Trophoblast cell (in vitro differentiated cells and primary cell): ENCODE measurements around the gene NET1.

Experiments used
- DNase-seq, 2 donors: peaks; one replicate each; pipeline ENCODE4 v3.0.0-alpha.2; 2016
- H2AFZ ChIP-seq: 2 replicates; pipeline ENCODE4 v1.6.1; 2013; ENCODE audit warnings: low read length, moderate library complexity, mild to moderate bottlenecking; ENCODE audit not compliant: insufficient read depth, poor library complexity
- H2AK5ac ChIP-seq: 2 replicates; pipeline ENCODE4 v1.6.1; 2013; ENCODE audit warnings: mild to moderate bottlenecking, low read length
- H2BK120ac ChIP-seq: 2 replicates; pipeline ENCODE4 v1.6.1; 2013; ENCODE audit warnings: low read length, mild to moderate bottlenecking, moderate library complexity; ENCODE audit not compliant: insufficient read depth, poor library complexity
- H2BK12ac ChIP-seq: 2 replicates; pipeline ENCODE4 v1.6.1; 2013; ENCODE audit warnings: mild to moderate bottlenecking, low read length, moderate library complexity
- H2BK5ac ChIP-seq: 2 replicates; pipeline ENCODE4 v1.6.1; 2013; ENCODE audit warnings: low read length, low read depth, moderate library complexity, mild to moderate bottlenecking; ENCODE audit not compliant: poor library complexity
- H3K14ac ChIP-seq: 2 replicates; pipeline ENCODE4 v1.6.1; 2013; ENCODE audit warnings: mild to moderate bottlenecking, low read length
- H3K18ac ChIP-seq: 2 replicates; pipeline ENCODE4 v1.6.1; 2013; ENCODE audit warnings: mild to moderate bottlenecking, low read length
- H3K23ac ChIP-seq: 2 replicates; pipeline ENCODE4 v1.6.1; 2013; ENCODE audit warnings: low read length
- H3K27ac ChIP-seq: 2 replicates; pipeline ENCODE4 v1.5.1; 2013; ENCODE audit warnings: low read depth, mild to moderate bottlenecking, inconsistent platforms, low read length, moderate library complexity
- H3K27me3 ChIP-seq: 2 replicates; pipeline ENCODE4 v1.6.1; 2013; ENCODE audit warnings: inconsistent platforms, mild to moderate bottlenecking, low read length, moderate library complexity; ENCODE audit not compliant: insufficient read depth
- H3K36me3 ChIP-seq, 2 experiments: 1 replicate in 1 of 2; 2 replicates in 1 of 2; pipeline ENCODE4 v1.6.1; 2013; ENCODE audit warnings: low read length in 2 of 2, mild to moderate bottlenecking in 2 of 2, moderate library complexity in 1 of 2; ENCODE audit not compliant: insufficient read depth in 2 of 2, control insufficient read depth in 1 of 2
- H3K4ac ChIP-seq: 2 replicates; pipeline ENCODE4 v1.6.1; 2013; ENCODE audit warnings: low read depth, mild to moderate bottlenecking, low read length, moderate library complexity
- H3K4me1 ChIP-seq, 2 experiments: 1 replicate in 1 of 2; 2 replicates in 1 of 2; pipeline ENCODE4 v1.6.1; 2013; ENCODE audit warnings: low read length in 2 of 2, mild to moderate bottlenecking in 2 of 2, moderate library complexity in 1 of 2; ENCODE audit not compliant: insufficient read depth in 2 of 2, control insufficient read depth in 1 of 2
- H3K4me2 ChIP-seq: 2 replicates; pipeline ENCODE4 v1.6.1; 2013; ENCODE audit warnings: inconsistent platforms, mild to moderate bottlenecking, low read length, moderate library complexity
- H3K4me3 ChIP-seq: 2 replicates; pipeline ENCODE4 v1.5.1; 2013; ENCODE audit warnings: mild to moderate bottlenecking, low read depth, low read length, inconsistent platforms
- H3K79me1 ChIP-seq: one replicate; pipeline ENCODE4 v1.6.1; 2013; ENCODE audit warnings: low read length
- H3K79me2 ChIP-seq: 2 replicates; pipeline ENCODE4 v1.6.1; 2013; ENCODE audit warnings: low read length, mild to moderate bottlenecking; ENCODE audit not compliant: control insufficient read depth, insufficient read depth, poor library complexity
- H3K9ac ChIP-seq: 2 replicates; pipeline ENCODE4 v1.6.1; 2013; ENCODE audit warnings: mild to moderate bottlenecking, low read length
- H3K9me3 ChIP-seq: 2 replicates; pipeline ENCODE4 v1.6.1; 2013; ENCODE audit warnings: low read depth, mild to moderate bottlenecking, control low read depth, inconsistent platforms, low read length; ENCODE audit not compliant: insufficient read depth
- H4K12ac ChIP-seq: 2 replicates; pipeline ENCODE4 v1.6.1; 2013; ENCODE audit warnings: low read depth, mild to moderate bottlenecking, low read length, moderate library complexity
- H4K8ac ChIP-seq: 2 replicates; pipeline ENCODE4 v1.6.1; 2013; ENCODE audit warnings: low read depth, mild to moderate bottlenecking, low read length, moderate library complexity
- H4K91ac ChIP-seq: one replicate; pipeline ENCODE4 v1.6.1; 2013; ENCODE audit warnings: low read depth, mild to moderate bottlenecking, low read length, moderate library complexity
- WGBS: extraction: QIAGEN DNeasy Blood & Tissue Kit; methylation state at CpG from one replicate; pipeline ENCODE4 v1.1.7; 2013; ENCODE audit warnings: missing lambda C conversion rate; ENCODE audit not compliant: insufficient read length, insufficient coverage; ENCODE audit errors: extremely low coverage; 5-methylcytosine and 5-hydroxymethylcytosine counted together

Gene NET1

GRCh38 chr10:5457741-5458140, 45.4 kb downstream of the NET1 start:
- no peak overlapping the region for H2BK120ac ChIP-seq
- H3K4me3 ChIP-seq: no peak overlapping the region
- H2BK12ac ChIP-seq: no peak overlapping the region
- H3K79me2 ChIP-seq: peaks cover 3% of the 10 kb centered on the region
- DNase-seq: no peak
- H3K79me1 ChIP-seq: peaks cover 13% of the 10 kb centered on the region
- peaks cover 20 to 50% of the 10 kb centered on the region in 2 experiments for H3K36me3 ChIP-seq
- no peaks in the 10 kb centered on the region for H3K9me3 ChIP-seq
- no peak overlapping the region for H3K27ac ChIP-seq
- no peak overlapping the region for H2AFZ ChIP-seq
- H4K91ac ChIP-seq: no peak overlapping the region
- no peak overlapping the region for H4K12ac ChIP-seq
- no peak overlapping the region for H3K4me2 ChIP-seq
- no peak overlapping the region for H4K8ac ChIP-seq
- H3K27me3 ChIP-seq: no peaks in the 10 kb centered on the region
- H3K4ac ChIP-seq: no peak overlapping the region
- no CpG with 5 or more reads among the region's 3 CpGs for WGBS
- no peak overlapping the region for H3K18ac ChIP-seq
- peaks cover 8 to 14% of the 10 kb centered on the region in 2 experiments for H3K4me1 ChIP-seq
- no peak overlapping the region for H2BK5ac ChIP-seq
- no peak overlapping the region for H2AK5ac ChIP-seq
- H3K14ac ChIP-seq: no peak overlapping the region
- H3K9ac ChIP-seq: no peak overlapping the region
- H3K23ac ChIP-seq: no peak overlapping the region

GRCh38 chr10:5458425-5458824, 46.1 kb downstream of the NET1 start:
- no peak overlapping the region for H4K12ac ChIP-seq
- H2AK5ac ChIP-seq: no peak overlapping the region
- H3K4me2 ChIP-seq: no peak overlapping the region
- H4K8ac ChIP-seq: no peak overlapping the region
- H3K4me1 ChIP-seq: peaks cover 12 to 20% of the 10 kb centered on the region in 2 experiments
- H3K4me3 ChIP-seq: no peak overlapping the region
- H3K18ac ChIP-seq: no peak overlapping the region
- no peak overlapping the region for H4K91ac ChIP-seq
- no peak overlapping the region for H2AFZ ChIP-seq
- no peak overlapping the region for H3K14ac ChIP-seq
- no peak overlapping the region for H2BK120ac ChIP-seq
- no peak overlapping the region for H3K4ac ChIP-seq
- peaks cover 20% of the 10 kb centered on the region for H3K79me1 ChIP-seq
- peaks cover 20 to 45% of the 10 kb centered on the region in 2 experiments for H3K36me3 ChIP-seq
- no peaks in the 10 kb centered on the region for H3K27me3 ChIP-seq
- H3K9me3 ChIP-seq: no peaks in the 10 kb centered on the region
- DNase-seq: no peak
- no CpG with 5 or more reads among the region's 1 CpG for WGBS
- peaks cover 4% of the 10 kb centered on the region for H3K79me2 ChIP-seq
- no peak overlapping the region for H3K27ac ChIP-seq
- H2BK12ac ChIP-seq: no peak overlapping the region
- no peak overlapping the region for H3K9ac ChIP-seq
- no peak overlapping the region for H3K23ac ChIP-seq
- H2BK5ac ChIP-seq: no peak overlapping the region

GRCh38 chr10:5458949-5459747, 46.8 kb downstream of the NET1 start:
- no peak overlapping the region for H2BK12ac ChIP-seq
- H4K91ac ChIP-seq: no peak overlapping the region
- peaks cover 4% of the 10 kb centered on the region for H3K79me2 ChIP-seq
- H3K23ac ChIP-seq: no peak overlapping the region
- H3K9ac ChIP-seq: no peak overlapping the region
- peaks cover 17 to 38% of the 10 kb centered on the region in 2 experiments for H3K36me3 ChIP-seq
- H2AFZ ChIP-seq: no peak overlapping the region
- H3K27ac ChIP-seq: peak overlapping the region; percentile 55
- H3K4me1 ChIP-seq: peaks cover 13 to 23% of the 10 kb centered on the region in 2 experiments
- no peak overlapping the region for H2BK120ac ChIP-seq
- WGBS: no CpG with 5 or more reads among the region's 8 CpGs
- DNase-seq: no peak
- H2AK5ac ChIP-seq: no peak overlapping the region
- peaks cover 24% of the 10 kb centered on the region for H3K79me1 ChIP-seq
- no peak overlapping the region for H3K18ac ChIP-seq
- H3K4ac ChIP-seq: no peak overlapping the region
- no peak overlapping the region for H4K8ac ChIP-seq
- no peak overlapping the region for H3K14ac ChIP-seq
- no peaks in the 10 kb centered on the region for H3K9me3 ChIP-seq
- no peaks in the 10 kb centered on the region for H3K27me3 ChIP-seq
- H3K4me3 ChIP-seq: no peak overlapping the region
- H4K12ac ChIP-seq: no peak overlapping the region
- H3K4me2 ChIP-seq: no peak overlapping the region
- no peak overlapping the region for H2BK5ac ChIP-seq

- Histone ChIP-seq H3K23ac (no peak overlapping the region), H3K27me3 (no peaks in the 10 kb centered on the region), H2AK5ac (no peak overlapping the region), H3K79me2 (peaks cover 7% of the 10 kb centered on the region), H2BK12ac (peak overlapping the region; percentile 51), H3K79me1 (peaks cover 36% of the 10 kb centered on the region), H2BK5ac (peak overlapping the region; percentile 6), H3K14ac (no peak overlapping the region), H4K91ac (no peak overlapping the region), H3K9me3 (no peaks in the 10 kb centered on the region), H3K9ac (no peak overlapping the region), H3K36me3 (peaks cover 15 to 31% of the 10 kb centered on the region in 2 experiments), H3K4me3 (no peak overlapping the region), H2AFZ (no peak overlapping the region), H3K4ac (no peak overlapping the region), H4K8ac (no peak overlapping the region), H2BK120ac (no peak overlapping the region), H3K4me1 (peaks cover 22 to 36% of the 10 kb centered on the region in 2 experiments), H3K4me2 (no peak overlapping the region), H3K27ac (peak overlapping the region; percentile 40), H3K18ac (no peak overlapping the region), H4K12ac (no peak overlapping the region)
- no CpG with 5 or more reads among the region's 14 CpGs for WGBS
- no peak for DNase-seq
Observed at GRCh38 chr10:5460468-5461202, 48.3 kb downstream of the NET1 start.
